CD14-positive monocyte (primary cell): ENCODE measurements around the gene VCX3B. TPM values are rescaled to one million over a fixed set of nuclear protein-coding genes. Genes with fewer than 3 reads are reported as not detected.

Experiments
- DNase-seq, 3 donors: peaks; one replicate each; pipeline ENCODE4 v3.0.0-alpha.2; 2011 to 2022
- H2AFZ ChIP-seq: 2 replicates; pipeline ENCODE4 v1.6.0; 2012; ENCODE audit warnings: mild to moderate bottlenecking, low read depth, low read length, inconsistent platforms; ENCODE audit not compliant: insufficient read depth, poor library complexity, severe bottlenecking
- H3K27ac ChIP-seq, 2 donors: 1 replicate in 1 of 2; 2 replicates in 1 of 2; pipeline ENCODE4 v1.5.1; 2012 to 2013; ENCODE audit warnings: low read length in 2 of 2, control low read depth in 1 of 2, inconsistent platforms in 1 of 2, low read depth in 1 of 2, mild to moderate bottlenecking in 1 of 2
- H3K27me3 ChIP-seq, 2 donors: one replicate each; pipeline versions ENCODE4 v1.6.0 to v1.6.1; 2011 to 2013; ENCODE audit warnings: low read length in 2 of 2; ENCODE audit not compliant: control insufficient read depth in 2 of 2, insufficient read depth in 2 of 2
- H3K36me3 ChIP-seq, 2 donors: replicated peaks in 1 of 2; 1 replicate in 1 of 2; 2 replicates in 1 of 2; pipeline versions ENCODE4 v1.5.1 to v1.6.1; 2012 to 2013; ENCODE audit warnings: low read length in 2 of 2, control low read depth in 1 of 2, inconsistent platforms in 1 of 2, mild to moderate bottlenecking in 1 of 2; ENCODE audit not compliant: insufficient read depth in 2 of 2, control insufficient read depth in 1 of 2
- H3K4me1 ChIP-seq, 2 donors: 1 replicate in 1 of 2; 2 replicates in 1 of 2; pipeline versions ENCODE4 v1.5.1 to v1.6.1; 2012 to 2013; ENCODE audit warnings: low read length in 2 of 2, control low read depth in 1 of 2, inconsistent platforms in 1 of 2, mild to moderate bottlenecking in 1 of 2, moderate library complexity in 1 of 2; ENCODE audit not compliant: insufficient read depth in 2 of 2, control insufficient read depth in 1 of 2
- H3K4me2 ChIP-seq: replicated peaks from 2 replicates; pipeline ENCODE3; 2012; ENCODE audit warnings: low read length, moderate library complexity, mild to moderate bottlenecking; ENCODE audit not compliant: poor library complexity, severe bottlenecking; ENCODE audit errors: extremely low read depth
- H3K4me3 ChIP-seq, 3 experiments: fragments of 200-600 bp in 1 of 3; sonication (generic) in 1 of 3; replicated peaks in 1 of 3; 1 replicate in 2 of 3; 2 replicates in 1 of 3; pipeline ENCODE4 v1.5.1; 2011 to 2013; ENCODE audit warnings: low read length in 3 of 3, mild to moderate bottlenecking in 3 of 3, control low read depth in 2 of 3, low read depth in 2 of 3, inconsistent platforms in 1 of 3, moderate library complexity in 1 of 3
- H3K79me2 ChIP-seq: 2 replicates; pipeline ENCODE4 v1.6.0; 2012; ENCODE audit warnings: mild to moderate bottlenecking, control low read depth, inconsistent platforms, low read length, moderate library complexity; ENCODE audit not compliant: insufficient read depth
- H3K9ac ChIP-seq: 2 replicates; pipeline ENCODE4 v1.6.0; 2017; ENCODE audit warnings: low read length, mild to moderate bottlenecking; ENCODE audit not compliant: insufficient read depth, poor library complexity, severe bottlenecking
- H3K9me3 ChIP-seq, 2 donors: replicated peaks in 1 of 2; 1 replicate in 1 of 2; 2 replicates in 1 of 2; pipeline versions ENCODE4 v1.5.1 to v1.6.1; 2012 to 2013; ENCODE audit warnings: low read length in 2 of 2, control low read depth in 1 of 2; ENCODE audit not compliant: control insufficient read depth in 1 of 2, insufficient read depth in 1 of 2
- H4K20me1 ChIP-seq: 2 replicates; pipeline ENCODE4 v1.6.0; 2012; ENCODE audit warnings: mild to moderate bottlenecking, low read length, control low read depth, moderate library complexity; ENCODE audit not compliant: insufficient read depth
- H3K27ac Mint-ChIP-seq, 7 donors: one replicate each; pipeline ENCODE4 v1.8.0; 2020; ENCODE audit warnings: mild to moderate bottlenecking in 7 of 7, mixed read lengths in 7 of 7, moderate library complexity in 6 of 7, inconsistent platforms in 2 of 7
- H3K27me3 Mint-ChIP-seq, 3 donors: one replicate each; pipeline ENCODE4 v1.8.0; 2021 to 2022; ENCODE audit warnings: low read depth in 3 of 3, mild to moderate bottlenecking in 3 of 3, mixed read lengths in 3 of 3, moderate library complexity in 3 of 3, inconsistent platforms in 1 of 3
- H3K36me3 Mint-ChIP-seq, 2 donors: one replicate each; pipeline ENCODE4 v1.8.0; 2020; ENCODE audit warnings: mixed read lengths in 2 of 2, inconsistent platforms in 1 of 2, mild to moderate bottlenecking in 1 of 2
- H3K4me1 Mint-ChIP-seq: one replicate; pipeline ENCODE4 v1.8.0; 2020; ENCODE audit warnings: mild to moderate bottlenecking, mixed read lengths
- H3K4me3 Mint-ChIP-seq, 2 donors: one replicate each; pipeline ENCODE4 v1.8.0; 2020; ENCODE audit warnings: mild to moderate bottlenecking in 2 of 2, mixed read lengths in 2 of 2, moderate library complexity in 1 of 2
- H3K9me3 Mint-ChIP-seq, 7 donors: one replicate each; pipeline ENCODE4 v1.8.0; 2020 to 2022; ENCODE audit warnings: mixed read lengths in 7 of 7, mild to moderate bottlenecking in 6 of 7, moderate library complexity in 6 of 7, inconsistent platforms in 2 of 7
- CTCF ChIP-seq: fragments of 200-600 bp; IDR thresholded peaks from one replicate; pipeline ENCODE4 v1.8.0; 2022; ENCODE audit warnings: antibody characterized with exemption, mild to moderate bottlenecking
- WGBS: methylation state at CpG from one replicate; pipeline ENCODE4 v1.1.5; 2013; ENCODE audit warnings: missing lambda C conversion rate; ENCODE audit not compliant: insufficient coverage; 5-methylcytosine and 5-hydroxymethylcytosine counted together
- intact Hi-C, 2 donors: fragments of 100-400 bp; cut with micrococcal nuclease; formaldehyde crosslinking; loops; one replicate each; pipeline versions ENCODE4 v1.15.0 to v1.15.1; 2023
- polyA plus RNA-seq, 3 donors: library from polyadenylated mRNA; depleted of rRNA in 1 of 3; unstranded in 2 of 3; stranded (reverse) in 1 of 3; fragments of 300-500 nt in 2 of 3; fragments of >200 nt in 1 of 3; fragmentation: Illumina TruSeq in 2 of 3; gene quantifications; 1 replicate in 2 of 3; 2 replicates in 1 of 3; pipeline ENCODE4 v1.2.3, GENCODE V29; 2012 to 2021

Gene VCX3B
- polyA plus RNA-seq, 3 donors: not detected

GRCh38 chrX:8453611-8454010 is 11.0 kb upstream of the VCX3B start:
- DNase-seq: no peak
- no CpG with 5 or more reads among the region's 3 CpGs for WGBS
- no peak overlapping the region for H3K9ac ChIP-seq
- intact Hi-C loops: no loop called here
- peaks cover 0 to 13% (median 1%) of the 10 kb centered on the region in 7 donors for H3K9me3 Mint-ChIP-seq
- H3K9me3 ChIP-seq: no peaks in the 10 kb centered on the region
- H2AFZ ChIP-seq: no peak overlapping the region
- H3K4me1 ChIP-seq: no peaks in the 10 kb centered on the region
- H3K4me3 Mint-ChIP-seq: no peak overlapping the region
- H3K27me3 Mint-ChIP-seq: peaks cover 0 to 3% (median 1%) of the 10 kb centered on the region in 3 donors
- no peaks in the 10 kb centered on the region for H3K36me3 Mint-ChIP-seq
- H3K27ac Mint-ChIP-seq: no peak overlapping the region
- no peaks in the 10 kb centered on the region for H3K4me1 Mint-ChIP-seq
- no peak overlapping the region for H3K4me3 ChIP-seq
- H4K20me1 ChIP-seq: no peaks in the 10 kb centered on the region
- H3K27me3 ChIP-seq: no peaks in the 10 kb centered on the region
- no peak for TF ChIP-seq CTCF
- H3K36me3 ChIP-seq: no peaks in the 10 kb centered on the region
- H3K4me2 ChIP-seq: no peak overlapping the region
- H3K27ac ChIP-seq: no peak overlapping the region
- H3K79me2 ChIP-seq: no peaks in the 10 kb centered on the region

GRCh38 chrX:8455557-8455956 is 9.1 kb upstream of the VCX3B start:
- DNase-seq: no peak
- Mint-ChIP-seq H3K36me3 (no peaks in the 10 kb centered on the region), H3K27me3 (peaks cover 0 to 3% (median 1%) of the 10 kb centered on the region in 3 donors), H3K27ac (no peak overlapping the region), H3K4me3 (no peak overlapping the region), H3K9me3 (peaks cover 0 to 15% (median 3%) of the 10 kb centered on the region in 7 donors), H3K4me1 (no peaks in the 10 kb centered on the region)
- H3K36me3 ChIP-seq: no peaks in the 10 kb centered on the region
- H3K27ac ChIP-seq: no peak overlapping the region
- H4K20me1 ChIP-seq: no peaks in the 10 kb centered on the region
- H2AFZ ChIP-seq: no peak overlapping the region
- no peak overlapping the region for H3K4me3 ChIP-seq
- no peak overlapping the region for H3K9ac ChIP-seq
- no peaks in the 10 kb centered on the region for H3K79me2 ChIP-seq
- H3K4me2 ChIP-seq: no peak overlapping the region
- H3K9me3 ChIP-seq: no peaks in the 10 kb centered on the region
- no peaks in the 10 kb centered on the region for H3K4me1 ChIP-seq
- TF ChIP-seq CTCF: no peak
- no peaks in the 10 kb centered on the region for H3K27me3 ChIP-seq
- intact Hi-C loops: no loop called here
- 100% methylated on average over 2 of the region's 4 CpGs for WGBS
